ENCODE results near the gene ELMOD1.

ELMOD1 gene

DNA sequence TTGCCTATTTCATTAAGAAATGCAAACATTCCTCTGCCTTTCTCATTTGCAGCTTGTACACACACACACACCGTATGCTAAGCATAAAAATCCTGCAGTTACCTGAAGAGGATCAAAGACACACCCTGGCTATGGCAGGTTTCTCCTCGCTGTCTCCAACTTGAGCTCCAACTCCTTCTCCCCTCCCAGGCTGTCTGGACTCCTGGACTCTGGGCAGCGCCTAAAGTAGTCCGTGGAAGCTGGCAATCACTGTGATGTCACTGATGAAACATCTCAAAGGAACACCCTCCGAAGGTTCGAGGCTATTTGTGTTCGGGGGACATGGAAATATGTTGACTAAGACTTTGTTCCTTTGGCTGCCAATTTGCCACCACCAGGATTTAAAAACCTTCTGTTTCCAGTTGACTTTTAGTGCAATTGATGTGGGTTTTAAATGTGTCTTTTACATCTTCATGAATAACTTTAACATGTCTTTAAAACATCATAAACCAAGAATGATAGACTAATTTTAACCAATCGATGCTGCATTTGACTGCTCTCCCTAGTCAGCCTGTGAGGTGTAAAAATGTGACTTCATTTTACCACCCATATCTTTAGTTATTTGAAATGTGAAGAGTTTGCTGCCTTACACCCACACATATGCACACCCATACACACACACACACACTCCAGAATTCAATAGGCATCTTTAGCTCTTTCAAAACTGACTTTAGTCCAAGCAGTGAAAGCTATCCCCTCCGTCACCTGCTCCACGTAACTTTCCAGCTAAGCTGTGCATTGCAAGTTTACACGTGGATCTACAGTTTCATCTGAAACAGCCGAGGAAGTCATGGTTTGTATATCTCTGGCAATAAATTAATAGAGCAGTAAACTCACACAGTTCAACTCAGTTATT lies 121.2 kb downstream of the ELMOD1 start, which contains the start of gene SLN:
SLN (minus strand) TSS at position 196 of the 895 bp plus-strand sequence.
- DNase-seq (ENCODE audit: low read depth), result no peak
- TF ChIP-seq, protein P1, sequence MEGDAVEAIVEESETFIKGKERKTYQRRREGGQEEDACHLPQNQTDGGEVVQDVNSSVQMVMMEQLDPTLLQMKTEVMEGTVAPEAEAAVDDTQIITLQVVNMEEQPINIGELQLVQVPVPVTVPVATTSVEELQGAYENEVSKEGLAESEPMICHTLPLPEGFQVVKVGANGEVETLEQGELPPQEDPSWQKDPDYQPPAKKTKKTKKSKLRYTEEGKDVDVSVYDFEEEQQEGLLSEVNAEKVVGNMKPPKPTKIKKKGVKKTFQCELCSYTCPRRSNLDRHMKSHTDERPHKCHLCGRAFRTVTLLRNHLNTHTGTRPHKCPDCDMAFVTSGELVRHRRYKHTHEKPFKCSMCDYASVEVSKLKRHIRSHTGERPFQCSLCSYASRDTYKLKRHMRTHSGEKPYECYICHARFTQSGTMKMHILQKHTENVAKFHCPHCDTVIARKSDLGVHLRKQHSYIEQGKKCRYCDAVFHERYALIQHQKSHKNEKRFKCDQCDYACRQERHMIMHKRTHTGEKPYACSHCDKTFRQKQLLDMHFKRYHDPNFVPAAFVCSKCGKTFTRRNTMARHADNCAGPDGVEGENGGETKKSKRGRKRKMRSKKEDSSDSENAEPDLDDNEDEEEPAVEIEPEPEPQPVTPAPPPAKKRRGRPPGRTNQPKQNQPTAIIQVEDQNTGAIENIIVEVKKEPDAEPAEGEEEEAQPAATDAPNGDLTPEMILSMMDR (conservative IDR thresholded peaks at IDR 0.05; ENCODE audit: low read depth, low read length), result no peak
- no peak within 1 kb of the TSS for H3K4me3 ChIP-seq (ENCODE audit: low read depth, low read length)

DNA sequence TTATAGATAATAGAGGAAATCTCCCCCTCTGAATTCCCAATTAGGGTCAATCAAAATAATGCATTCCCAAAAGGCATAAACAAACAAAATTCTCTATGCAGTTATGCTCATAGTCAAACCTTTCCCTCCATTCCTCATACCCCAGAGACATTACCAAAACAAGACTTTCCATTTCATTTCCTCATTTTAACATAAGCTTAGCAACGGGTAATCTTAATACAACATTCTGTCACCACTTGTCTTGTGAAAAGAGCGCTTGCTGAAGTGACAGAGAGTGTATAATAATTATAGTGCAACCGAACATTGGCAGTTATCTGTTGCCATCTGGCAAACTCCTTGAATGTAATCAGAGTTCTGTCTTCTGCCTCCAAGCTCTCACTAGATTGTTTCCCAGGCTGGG lies 122.1 kb downstream of the ELMOD1 start:
- DNase-seq (ENCODE audit: low read depth), result no peak
- TF ChIP-seq, protein P1 (conservative IDR thresholded peaks at IDR 0.05; ENCODE audit: low read depth, low read length), result no peak
- no peak overlapping the region for H3K4me3 ChIP-seq (ENCODE audit: low read depth, low read length)

Data from choroid plexus epithelial cell (primary cell).